ENCODE data around the gene GLG1. TPM values are rescaled to one million over a fixed set of nuclear protein-coding genes. Genes with fewer than 3 reads are reported as not detected.

The GLG1 gene
- total RNA-seq, 4 donors from 2014 or later, result 72.0 to 170 (median 105) TPM

DNA sequence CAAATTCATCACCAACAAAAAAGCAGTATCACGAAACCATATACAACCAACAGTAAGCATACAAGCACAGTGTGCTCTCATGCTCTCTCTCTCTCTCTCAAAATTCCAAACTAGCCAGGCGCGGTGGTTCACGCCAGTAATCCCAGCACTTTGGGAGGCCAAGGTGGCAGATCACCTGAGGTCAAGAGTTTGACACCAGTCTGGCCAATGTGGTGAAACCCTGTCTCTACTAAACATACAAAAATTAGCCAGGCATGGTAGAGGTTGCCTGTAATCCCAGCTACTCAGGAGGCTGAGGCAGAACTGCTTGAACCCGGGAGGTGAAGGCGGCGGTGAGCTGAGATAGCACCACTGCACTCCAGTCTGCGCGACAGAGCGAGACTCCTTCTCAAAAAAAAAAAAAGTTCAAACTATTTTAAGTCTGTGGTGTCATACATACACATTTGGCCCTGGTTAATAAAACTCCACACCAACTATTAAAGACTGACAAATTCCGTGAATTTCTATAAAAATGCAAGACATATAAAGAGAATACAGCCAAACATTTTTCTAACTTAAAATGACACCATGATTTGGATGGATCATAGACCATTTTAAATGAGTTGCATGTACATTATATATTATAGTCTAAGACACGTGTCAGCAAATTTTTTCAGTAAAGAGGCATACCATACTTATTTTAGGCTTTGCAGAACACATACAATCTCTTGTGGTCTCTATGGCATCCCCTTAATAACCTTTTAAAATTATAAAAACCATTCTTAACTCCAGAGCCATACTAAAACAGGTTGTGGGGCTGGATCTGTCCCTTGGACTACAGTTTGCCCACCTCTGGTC lies 30.9 kb downstream of the GLG1 start:
- in situ Hi-C loops (cut with MboI; ENCODE audit: low sequenced_read_pairs in 4 of 4) (no loop called here), intact Hi-C loops (cut with DNase I; ENCODE audit: low total_unique reads) (no loop called here)
- TF ChIP-seq, protein P1, sequence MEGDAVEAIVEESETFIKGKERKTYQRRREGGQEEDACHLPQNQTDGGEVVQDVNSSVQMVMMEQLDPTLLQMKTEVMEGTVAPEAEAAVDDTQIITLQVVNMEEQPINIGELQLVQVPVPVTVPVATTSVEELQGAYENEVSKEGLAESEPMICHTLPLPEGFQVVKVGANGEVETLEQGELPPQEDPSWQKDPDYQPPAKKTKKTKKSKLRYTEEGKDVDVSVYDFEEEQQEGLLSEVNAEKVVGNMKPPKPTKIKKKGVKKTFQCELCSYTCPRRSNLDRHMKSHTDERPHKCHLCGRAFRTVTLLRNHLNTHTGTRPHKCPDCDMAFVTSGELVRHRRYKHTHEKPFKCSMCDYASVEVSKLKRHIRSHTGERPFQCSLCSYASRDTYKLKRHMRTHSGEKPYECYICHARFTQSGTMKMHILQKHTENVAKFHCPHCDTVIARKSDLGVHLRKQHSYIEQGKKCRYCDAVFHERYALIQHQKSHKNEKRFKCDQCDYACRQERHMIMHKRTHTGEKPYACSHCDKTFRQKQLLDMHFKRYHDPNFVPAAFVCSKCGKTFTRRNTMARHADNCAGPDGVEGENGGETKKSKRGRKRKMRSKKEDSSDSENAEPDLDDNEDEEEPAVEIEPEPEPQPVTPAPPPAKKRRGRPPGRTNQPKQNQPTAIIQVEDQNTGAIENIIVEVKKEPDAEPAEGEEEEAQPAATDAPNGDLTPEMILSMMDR (IDR thresholded peaks at IDR 0.05 in 4 of 5, conservative IDR thresholded peaks at IDR 0.05 in 1 of 5), result no peak
- TF ChIP-seq POLR2A (IDR thresholded peaks at IDR 0.05), result no peak
- H3K9me3 ChIP-seq, result no peaks in the 10 kb centered on the region
- ATAC-seq (peak; percentile 71 to 87), DNase-seq (peak in 1 of 2 donors; percentile 25)
- peak overlapping the region in 1 of 4 donors; percentile 20 for H3K4me3 ChIP-seq
- no peaks in the 10 kb centered on the region for H3K27me3 ChIP-seq
- peak overlapping the region; percentile 68 to 77 (median 72) for H3K27ac ChIP-seq
- no peaks in the 10 kb centered on the region for H3K36me3 ChIP-seq
- peaks cover 47 to 51% of the 10 kb centered on the region in 2 donors for H3K4me1 ChIP-seq

DNA sequence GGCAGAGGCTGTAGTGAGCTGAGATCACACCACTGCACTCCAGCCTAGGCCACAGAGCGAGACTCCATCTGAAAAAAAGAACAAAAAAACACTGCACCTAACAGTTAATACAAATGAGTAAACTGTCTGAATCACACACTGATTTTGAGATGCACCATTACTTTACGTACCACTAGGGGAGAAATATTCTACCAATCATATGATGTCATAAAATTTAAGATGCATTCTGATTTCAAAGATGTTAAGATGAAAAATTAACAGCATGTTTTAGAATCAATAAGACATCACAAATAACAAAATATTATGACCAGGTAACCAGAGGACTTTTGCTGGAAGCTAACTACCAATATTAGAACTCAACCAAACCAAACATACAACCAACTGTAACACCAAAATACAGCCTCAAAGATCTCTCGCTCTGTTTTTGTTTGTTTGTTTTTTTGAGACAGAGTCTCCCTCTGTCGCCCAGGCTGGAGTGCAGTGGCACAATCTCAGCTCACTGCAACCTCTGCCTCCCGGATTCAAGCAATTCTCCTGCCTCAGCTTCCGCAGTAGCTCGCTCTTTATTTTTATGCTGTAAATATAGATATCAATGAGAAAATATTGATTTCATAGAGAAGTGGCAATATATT lies 31.6 kb downstream of the GLG1 start:
- Histone ChIP-seq H3K4me1 (peaks cover 44 to 46% of the 10 kb centered on the region in 2 donors), H3K4me3 (peak overlapping the region in 1 of 4 donors; percentile 20), H3K9me3 (no peaks in the 10 kb centered on the region), H3K27me3 (no peaks in the 10 kb centered on the region), H3K27ac (peak overlapping the region; percentile 68 to 77 (median 72)), H3K36me3 (no peaks in the 10 kb centered on the region)
- intact Hi-C loops (cut with DNase I; ENCODE audit: low total_unique reads), result no loop called here
- DNase-seq (no peak), ATAC-seq (peak; percentile 20 to 32)
- in situ Hi-C loops (cut with MboI; ENCODE audit: low sequenced_read_pairs in 4 of 4), result no loop called here
- TF ChIP-seq, protein P1 (IDR thresholded peaks at IDR 0.05 in 4 of 5, conservative IDR thresholded peaks at IDR 0.05 in 1 of 5), result no peak
- TF ChIP-seq POLR2A (IDR thresholded peaks at IDR 0.05), result no peak

DNA sequence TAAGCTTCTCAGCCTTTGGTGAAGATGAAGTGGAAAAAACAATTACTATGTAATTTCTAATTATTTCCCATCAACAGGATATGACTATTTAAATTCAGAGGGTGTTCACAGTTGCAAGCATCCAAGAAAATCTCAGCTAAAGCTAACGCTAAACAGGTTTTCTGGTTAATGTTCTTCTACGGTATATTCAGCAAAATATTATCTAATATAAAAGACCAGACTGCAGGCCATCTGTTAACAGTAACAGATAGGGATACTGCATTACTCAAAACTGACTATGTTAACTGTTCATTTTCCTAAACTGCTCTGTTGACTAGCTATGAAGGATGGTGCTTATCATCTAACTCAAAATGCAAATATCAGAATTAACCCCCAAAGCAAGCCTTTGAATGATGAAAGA lies 32.8 kb downstream of the GLG1 start:
- Histone ChIP-seq H3K36me3 (no peaks in the 10 kb centered on the region), H3K27me3 (no peaks in the 10 kb centered on the region), H3K27ac (no peak overlapping the region), H3K4me1 (peaks cover 43 to 52% of the 10 kb centered on the region in 2 donors), H3K4me3 (no peak overlapping the region), H3K9me3 (no peaks in the 10 kb centered on the region)
- in situ Hi-C loops (cut with MboI; ENCODE audit: low sequenced_read_pairs in 4 of 4) (no loop called here), intact Hi-C loops (cut with DNase I; ENCODE audit: low total_unique reads) (no loop called here)
- no peak for TF ChIP-seq POLR2A (IDR thresholded peaks at IDR 0.05)
- TF ChIP-seq, protein P1 (IDR thresholded peaks at IDR 0.05 in 4 of 5, conservative IDR thresholded peaks at IDR 0.05 in 1 of 5), result no peak
- ATAC-seq, result no peak
- no peak for DNase-seq

DNA sequence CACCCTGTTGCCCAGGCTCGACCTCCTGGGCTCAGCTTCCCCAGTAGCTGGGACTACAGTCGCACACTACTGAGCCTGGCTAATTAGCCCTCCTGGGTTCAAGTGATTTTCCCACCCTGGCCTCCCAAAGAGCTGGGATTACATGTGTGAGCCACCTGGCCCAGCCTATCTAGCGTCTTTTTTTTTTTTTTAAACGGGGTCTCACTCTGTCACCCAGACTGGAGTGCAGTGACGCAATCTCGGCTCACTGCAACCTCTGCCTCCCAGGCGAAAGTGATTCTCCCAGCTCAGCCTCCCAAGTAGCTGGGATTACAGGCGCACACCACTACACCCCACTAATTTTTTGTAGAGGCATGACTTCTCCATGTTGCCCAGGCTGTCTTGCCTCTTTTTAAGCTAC lies 33.3 kb downstream of the GLG1 start:
- intact Hi-C loops (cut with DNase I; ENCODE audit: low total_unique reads) (no loop called here), in situ Hi-C loops (cut with MboI; ENCODE audit: low sequenced_read_pairs in 4 of 4) (no loop called here)
- H3K27ac ChIP-seq, result no peak overlapping the region
- no peak for TF ChIP-seq POLR2A (IDR thresholded peaks at IDR 0.05)
- TF ChIP-seq, protein P1 (IDR thresholded peaks at IDR 0.05 in 4 of 5, conservative IDR thresholded peaks at IDR 0.05 in 1 of 5), result no peak
- no peaks in the 10 kb centered on the region for H3K27me3 ChIP-seq
- H3K4me3 ChIP-seq, result no peak overlapping the region
- H3K9me3 ChIP-seq, result no peaks in the 10 kb centered on the region
- ATAC-seq, result no peak
- no peak for DNase-seq
- peaks cover 43 to 56% of the 10 kb centered on the region in 2 donors for H3K4me1 ChIP-seq
- H3K36me3 ChIP-seq, result no peaks in the 10 kb centered on the region
